ENCODE data around the gene MED26. TPM values are rescaled to one million over a fixed set of nuclear protein-coding genes. Genes with fewer than 3 reads are reported as not detected.

Gene MED26
- total and polyA plus RNA-seq, 2 of the 13 experiments (the other 11 are each of a cell fraction or from before 2014, with no cell fraction given), result 3.5 to 3.8 TPM

GRCh38 chr19:16572332-16573211, 55.4 kb downstream of the MED26 start, which contains the start of gene SLC35E1 (continued):
- TF ChIP-seq RXRA (CRISPR knock-in tag; IDR thresholded peaks at IDR 0.05) (peak; percentile 62), BCL3 (CRISPR knock-in tag; IDR thresholded peaks at IDR 0.05) (peak; percentile 62), POGZ (CRISPR knock-in tag; IDR thresholded peaks at IDR 0.05) (peak; percentile 80), REXO4 (CRISPR knock-in tag; IDR thresholded peaks at IDR 0.05; ENCODE audit: borderline replicate concordance) (no peak), CEBPZ (IDR thresholded peaks at IDR 0.05; ENCODE audit: low read length) (no peak), MEIS2 (CRISPR knock-in tag; IDR thresholded peaks at IDR 0.05) (peak; percentile 68), SCMH1 (CRISPR knock-in tag; IDR thresholded peaks at IDR 0.05; ENCODE audit: borderline replicate concordance) (no peak), STAT6 (CRISPR knock-in tag; IDR thresholded peaks at IDR 0.05; ENCODE audit: borderline replicate concordance) (peak; percentile 54; the same call in 1 of the 2 replicates), MYNN (CRISPR knock-in tag; IDR thresholded peaks at IDR 0.05; ENCODE audit: low read depth) (no peak), HOXA3 (CRISPR knock-in tag; IDR thresholded peaks at IDR 0.05) (peak; percentile 97), KDM2A (CRISPR knock-in tag; IDR thresholded peaks at IDR 0.05; ENCODE audit: borderline replicate concordance, low read depth) (peak; percentile 84), ZBTB4 (CRISPR knock-in tag; IDR thresholded peaks at IDR 0.05; ENCODE audit: borderline replicate concordance) (peak; percentile 48; the same call in 1 of the 2 replicates), TARDBP (CRISPR knock-in tag; IDR thresholded peaks at IDR 0.05) (0 out of 2 replicates have a peak, but pooled peaks have one; percentile 50), ZNF878 (CRISPR knock-in tag; IDR thresholded peaks at IDR 0.05) (no peak), MAFF (IDR thresholded peaks at IDR 0.05; ENCODE audit: low read depth, low read length) (no peak), IRF1 (CRISPR knock-in tag; IDR thresholded peaks at IDR 0.05; ENCODE audit: low read depth) (0 out of 2 replicates have a peak, but pooled peaks have one; percentile 49)
